NAMALWA (cell line): ENCODE measurements around the gene PAM.

Source experiments
- DNase-seq: peaks from one replicate; pipeline ENCODE4 v3.0.0-alpha.2; 2015; ENCODE audit warnings: low spot score

The PAM gene

GRCh38 chr5:102863058-102863457, 108.0 kb downstream of the PAM start:
- DNase-seq, result no peak

GRCh38 chr5:102863764-102864560, 108.9 kb downstream of the PAM start:
- no peak for DNase-seq

GRCh38 chr5:102865171-102865509, 110.0 kb downstream of the PAM start:
- no peak for DNase-seq

GRCh38 chr5:102865510-102866236, 110.6 kb downstream of the PAM start:
- DNase-seq, result no peak

DNA sequence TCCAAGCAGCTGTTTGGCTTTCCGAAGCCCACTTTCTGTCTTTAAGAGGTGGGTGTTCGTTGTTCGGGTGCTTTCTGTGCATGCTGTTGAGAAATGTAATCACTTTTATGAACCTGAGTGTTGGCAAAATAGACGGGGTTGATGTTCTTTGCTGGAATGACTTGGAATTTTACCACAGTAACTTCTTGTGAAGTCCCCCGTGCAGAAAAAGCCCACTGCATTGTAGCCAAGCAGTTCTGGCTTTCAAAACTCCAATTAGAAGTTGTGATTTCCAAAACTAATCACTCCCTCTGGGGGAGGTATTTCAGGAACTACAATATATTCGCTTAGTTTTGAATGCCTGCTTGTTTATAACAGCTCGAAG, 111.1 kb downstream of the PAM start:
- DNase-seq, result no peak

DNA sequence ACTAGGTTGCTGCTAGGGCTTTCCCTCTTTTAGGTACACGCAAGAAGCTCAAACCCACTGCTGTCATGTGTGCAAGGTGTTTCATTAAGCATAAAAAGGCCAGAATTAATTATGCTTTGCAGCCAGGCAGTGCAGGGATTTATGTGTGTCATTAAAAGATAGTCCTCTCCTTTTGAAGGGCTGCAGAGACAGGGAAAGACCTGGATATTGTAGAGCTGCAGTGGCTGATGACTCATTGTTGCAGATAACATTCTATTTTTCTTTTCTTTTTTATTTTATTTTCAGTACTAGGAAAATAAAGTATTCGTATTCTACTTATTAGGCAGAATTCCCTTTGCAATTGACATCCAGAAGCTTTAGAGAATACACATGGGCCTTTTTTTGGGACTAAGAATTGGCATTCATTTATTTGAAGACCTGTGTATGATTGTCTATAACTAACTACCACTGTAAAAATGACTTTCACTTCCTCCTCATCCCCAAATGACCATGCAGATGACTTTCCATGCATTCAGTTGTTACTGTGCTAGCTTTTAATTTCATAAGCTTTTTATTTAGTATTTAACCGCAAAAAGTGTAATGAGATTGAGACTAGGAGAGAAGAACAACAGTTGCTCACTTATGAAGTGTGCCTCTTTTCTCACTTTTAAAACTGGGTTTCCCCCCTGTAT, 113.0 kb downstream of the PAM start:
- DNase-seq, result no peak

- no peak for DNase-seq
Measured at GRCh38 chr5:102869230-102869629, 114.1 kb downstream of the PAM start.

DNA sequence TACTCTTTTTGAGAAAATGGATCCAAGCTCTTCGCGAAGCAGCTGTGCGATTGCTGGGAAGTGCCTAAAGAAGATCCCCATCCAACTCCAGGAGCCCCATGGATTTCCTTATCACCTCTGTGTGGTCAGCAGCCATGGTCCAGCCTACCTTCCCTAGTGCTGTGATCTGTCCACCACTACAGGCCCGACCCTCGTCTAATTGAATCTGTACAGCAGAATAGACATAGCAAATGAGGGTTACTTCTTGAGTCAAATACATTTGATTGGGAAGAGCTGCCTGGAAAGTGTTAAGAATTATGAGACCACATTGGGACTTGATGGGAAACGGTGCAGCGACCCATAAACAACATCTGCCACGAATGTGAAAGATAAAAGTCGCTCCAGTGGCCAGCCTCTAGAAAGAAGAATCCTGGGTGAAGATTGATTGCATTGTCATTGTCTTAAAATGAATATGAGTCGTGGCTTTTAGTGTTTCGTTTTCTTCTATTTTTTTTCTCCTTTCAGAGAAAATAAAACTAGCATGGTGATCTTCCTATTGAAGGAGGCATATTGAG, 118.4 kb downstream of the PAM start:
- no peak for DNase-seq

GRCh38 chr5:102874054-102874453, 118.9 kb downstream of the PAM start:
- DNase-seq, result no peak

DNA sequence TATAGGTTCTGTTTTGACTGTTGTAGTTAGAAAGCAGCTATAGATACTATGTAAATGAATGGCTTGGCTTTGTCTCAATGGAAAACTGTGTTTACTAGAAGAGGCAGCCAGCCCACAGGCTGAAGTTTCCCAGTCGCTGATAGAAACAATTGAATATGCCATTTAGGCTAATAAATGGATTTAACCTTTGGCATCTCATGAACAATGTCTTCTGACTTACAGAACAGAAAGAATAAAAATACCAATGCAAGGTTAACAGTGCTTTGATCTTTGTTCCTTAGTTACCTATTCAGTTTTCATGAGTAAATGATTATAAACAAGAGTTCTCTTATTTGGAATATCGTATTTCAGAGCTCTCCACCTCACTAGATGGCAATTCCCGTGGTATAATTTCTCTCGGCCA, 120.6 kb downstream of the PAM start:
- no peak for DNase-seq

DNA sequence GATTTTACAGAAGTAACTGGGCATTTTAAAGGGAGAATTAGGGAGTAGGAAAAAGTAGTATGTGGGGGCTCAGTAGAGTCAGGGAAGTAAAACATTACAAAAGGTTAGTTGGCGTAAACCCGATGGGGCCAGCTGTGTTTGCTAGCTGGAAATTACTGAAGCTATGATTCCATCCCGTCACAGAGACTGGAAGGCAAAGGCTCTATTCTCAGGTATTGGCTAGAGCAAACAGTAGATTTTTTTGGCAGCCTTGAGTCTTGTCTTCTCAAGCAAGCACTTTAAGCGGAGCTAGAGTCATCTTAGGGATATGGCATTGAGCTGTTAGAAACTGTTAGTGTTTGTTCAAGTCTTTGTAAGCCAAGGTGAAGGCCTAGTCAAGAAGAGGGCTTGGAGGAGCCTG, 121.5 kb downstream of the PAM start:
- no peak for DNase-seq

GRCh38 chr5:102879741-102880140, 124.6 kb downstream of the PAM start:
- DNase-seq, result no peak

GRCh38 chr5:102886586-102886985, 131.5 kb downstream of the PAM start:
- no peak for DNase-seq

DNA sequence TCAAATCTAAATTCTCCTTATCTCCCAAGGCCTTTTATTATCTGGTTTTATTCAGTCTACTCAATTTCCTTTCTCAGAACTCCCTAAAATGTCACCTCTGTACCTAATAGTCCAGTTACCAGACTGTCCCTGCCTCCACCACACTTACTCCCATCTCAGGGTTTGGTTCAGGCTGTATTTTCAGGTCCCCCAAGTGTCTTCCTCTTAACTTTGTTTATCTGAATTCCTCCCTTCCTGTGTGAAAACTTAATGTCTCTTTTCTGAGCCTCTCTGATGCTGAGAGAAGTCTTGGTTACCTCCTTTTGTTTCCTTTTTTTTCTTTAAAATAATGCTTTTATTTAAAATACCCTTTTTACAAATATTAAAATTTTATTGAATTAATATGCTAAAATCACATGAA, 133.4 kb downstream of the PAM start:
- DNase-seq, result no peak

DNA sequence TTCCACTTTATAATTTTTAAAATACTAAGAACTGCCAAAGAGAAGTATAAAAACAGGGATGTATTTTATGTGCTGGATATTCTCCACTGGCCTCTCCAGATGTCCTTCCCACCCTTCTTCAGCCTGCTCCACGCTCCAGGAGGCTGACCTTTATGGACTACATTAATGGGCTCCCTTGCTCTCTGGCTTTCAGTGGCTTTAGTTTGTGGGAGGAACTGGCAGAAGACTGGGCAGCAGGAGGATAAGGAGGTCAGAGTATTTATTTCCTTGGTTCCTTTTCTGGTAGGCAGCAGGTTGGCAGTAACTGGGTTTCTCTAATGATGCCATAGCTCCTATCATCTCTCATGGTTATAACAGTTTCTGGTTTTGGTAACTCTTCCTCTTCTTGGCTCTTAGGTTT, 133.9 kb downstream of the PAM start:
- no peak for DNase-seq

DNA sequence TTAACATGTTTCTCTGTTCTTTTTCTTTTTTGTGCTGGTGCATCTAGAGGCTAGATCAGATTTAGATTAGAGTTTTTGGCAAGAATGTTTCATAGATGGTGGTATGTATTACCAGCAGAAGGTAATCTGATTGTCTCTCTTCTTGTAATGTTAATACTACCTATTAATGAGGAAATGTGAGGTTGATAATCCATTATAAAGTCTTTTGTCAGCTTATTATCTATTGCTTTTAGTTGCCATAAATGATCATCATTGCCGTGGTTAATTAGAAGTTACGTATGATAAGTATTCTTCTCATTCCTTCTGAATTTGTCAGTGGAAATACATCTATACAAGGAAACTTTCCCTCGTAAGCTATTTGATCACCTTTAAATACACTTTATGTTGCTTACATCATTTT, 135.0 kb downstream of the PAM start:
- no peak for DNase-seq

DNA sequence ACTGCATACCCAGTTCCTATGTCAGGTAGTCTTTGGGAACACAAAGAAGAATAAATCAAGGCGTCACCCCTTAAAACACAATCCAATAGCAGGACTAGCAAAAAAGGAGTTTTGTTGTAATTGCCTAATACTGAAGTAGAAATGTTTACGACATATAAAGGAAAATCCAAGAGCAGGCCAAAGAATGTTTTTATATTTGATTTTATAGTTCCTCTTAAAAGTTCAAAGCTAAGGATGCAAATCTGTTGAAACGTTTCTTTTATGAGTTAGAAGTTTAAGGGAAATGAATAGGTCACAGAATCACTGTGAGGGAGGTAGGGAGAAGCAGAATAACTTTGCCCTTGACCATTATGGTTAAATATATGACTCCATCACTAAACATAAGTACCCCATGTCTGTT, 136.1 kb downstream of the PAM start:
- DNase-seq, result no peak

DNA sequence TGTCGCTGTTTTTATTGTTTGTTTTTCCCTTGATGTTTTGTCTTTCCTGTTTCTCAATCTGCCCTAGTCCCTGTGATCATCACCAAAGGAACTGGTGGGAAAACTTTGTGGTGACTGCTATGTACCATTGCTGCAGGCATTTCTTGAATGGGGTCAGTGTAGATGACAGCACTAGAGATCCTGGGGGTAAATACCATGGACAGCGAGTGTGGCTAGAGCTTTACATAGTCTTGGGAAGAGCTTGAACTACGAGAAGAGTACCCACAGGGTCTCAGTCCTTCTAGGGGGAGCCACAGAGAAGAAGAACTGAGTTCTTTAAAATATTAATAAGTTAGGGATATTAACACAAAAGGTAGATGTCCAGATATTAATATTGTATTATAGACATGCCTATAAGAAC, 138.8 kb downstream of the PAM start:
- no peak for DNase-seq

GRCh38 chr5:102895234-102895633, 140.1 kb downstream of the PAM start:
- no peak for DNase-seq

GRCh38 chr5:102895976-102896375, 140.9 kb downstream of the PAM start:
- no peak for DNase-seq

DNA sequence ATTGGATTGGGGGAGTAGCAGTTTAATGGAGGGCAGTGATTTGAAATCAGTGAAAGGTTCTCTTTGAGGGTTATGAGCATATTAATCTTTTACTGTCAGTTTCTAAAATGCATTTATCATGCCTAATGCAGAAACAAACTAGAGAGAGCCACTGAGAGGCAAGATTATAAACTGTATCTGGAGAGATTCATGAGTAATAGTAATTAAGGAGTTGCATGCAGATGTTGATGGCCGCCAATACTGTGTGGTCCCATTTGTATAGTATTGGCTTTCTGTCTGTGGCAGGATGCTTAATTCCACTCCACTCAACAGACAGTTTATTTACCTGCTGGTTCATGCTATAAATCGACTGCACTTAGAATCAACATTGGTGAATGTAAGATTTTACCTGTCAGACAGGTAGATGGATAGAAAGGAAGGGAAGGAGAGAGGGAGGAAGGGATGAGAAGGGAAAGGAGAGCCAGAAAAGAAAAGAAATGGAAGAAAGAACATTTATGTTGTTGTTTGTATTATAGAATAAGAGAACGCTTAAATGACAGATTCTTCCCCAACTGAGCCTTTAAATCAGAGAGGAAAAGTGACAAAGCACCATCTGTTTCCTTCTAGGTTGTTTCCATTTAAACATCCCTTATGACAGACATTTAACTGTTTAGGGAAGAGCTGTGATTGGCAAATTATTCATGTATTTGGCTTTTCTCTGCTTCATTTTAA, 146.5 kb downstream of the PAM start:
- DNase-seq, result no peak

DNA sequence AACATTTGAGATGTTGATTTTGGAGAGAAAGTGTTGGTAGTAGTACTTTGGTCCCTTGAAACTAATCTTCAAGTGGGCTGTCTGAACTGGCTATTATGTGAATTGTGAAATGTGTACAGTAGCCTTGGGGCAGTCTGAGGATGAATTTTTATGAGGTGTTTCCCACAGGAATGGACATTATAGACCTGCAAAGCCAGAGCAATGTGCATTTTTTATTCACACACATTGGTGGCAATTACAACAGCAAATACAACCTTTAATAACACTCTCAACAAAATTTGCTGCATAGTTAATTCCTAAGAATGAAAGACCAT, 147.0 kb downstream of the PAM start:
- no peak for DNase-seq

- DNase-seq, result no peak
Measured at GRCh38 chr5:102902647-102903046, 147.5 kb downstream of the PAM start.
